HG03280 (cell line): ENCODE measurements around the gene WBP1L.
"Not testable (repeated sequence)": the region's sequence is repeated elsewhere in the genome, so short reads cannot be mapped to it uniquely, and the experiment has no call there.

Source experiments
- ATAC-seq: cut with Tn5 transposase; IDR thresholded peaks from one replicate; pipeline ENCODE4 v1.9.1; 2021; ENCODE audit warnings: mild to moderate bottlenecking, moderate library complexity; ENCODE audit not compliant: unreplicated experiment

Gene WBP1L

GRCh38 chr10:102721954-102722353 lies 21.8 kb upstream of the WBP1L start:
- no peak for ATAC-seq

- ATAC-seq = no peak
Measured at GRCh38 chr10:102723989-102724388, 19.8 kb upstream of the WBP1L start.

- no peak for ATAC-seq
Measured at GRCh38 chr10:102726274-102726673, 17.5 kb upstream of the WBP1L start.

DNA sequence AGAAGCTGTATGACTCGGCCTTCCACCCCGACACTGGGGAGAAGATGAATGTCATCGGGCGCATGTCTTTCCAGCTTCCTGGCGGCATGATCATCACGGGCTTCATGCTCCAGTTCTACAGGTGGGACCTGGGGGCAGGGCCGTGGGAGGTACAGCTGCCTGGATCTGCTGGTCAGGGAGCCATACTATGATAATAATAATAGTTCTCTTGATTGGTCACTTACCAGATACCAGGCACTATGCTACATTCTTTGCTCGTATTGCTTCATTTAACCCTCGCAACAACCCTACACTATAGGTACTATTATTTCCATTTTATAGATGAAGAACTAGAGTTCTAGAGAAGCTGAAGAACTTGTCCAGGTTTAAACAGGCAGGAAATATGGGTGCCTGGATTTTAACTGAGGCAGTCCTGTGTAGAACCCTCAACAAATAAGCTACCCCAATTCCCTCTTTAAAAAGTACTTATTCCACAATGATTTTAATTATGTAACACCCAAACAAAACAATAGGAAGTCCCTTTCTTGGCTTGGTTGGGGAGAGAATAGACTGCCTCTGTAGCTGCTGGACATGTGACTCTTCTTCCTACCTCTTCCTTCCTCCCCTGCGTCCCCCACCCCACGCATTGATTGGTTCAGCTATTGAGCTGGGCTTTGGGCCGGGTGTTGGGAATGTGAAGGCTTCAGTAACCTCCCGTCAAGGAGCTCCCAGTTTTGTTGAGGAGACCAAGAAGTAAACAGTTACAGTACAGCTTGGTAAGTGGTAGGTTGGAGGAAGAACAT lies 16.5 kb upstream of the WBP1L start:
- ATAC-seq = no peak

GRCh38 chr10:102729029-102730026 lies 14.4 kb upstream of the WBP1L start:
- ATAC-seq = no peak

DNA sequence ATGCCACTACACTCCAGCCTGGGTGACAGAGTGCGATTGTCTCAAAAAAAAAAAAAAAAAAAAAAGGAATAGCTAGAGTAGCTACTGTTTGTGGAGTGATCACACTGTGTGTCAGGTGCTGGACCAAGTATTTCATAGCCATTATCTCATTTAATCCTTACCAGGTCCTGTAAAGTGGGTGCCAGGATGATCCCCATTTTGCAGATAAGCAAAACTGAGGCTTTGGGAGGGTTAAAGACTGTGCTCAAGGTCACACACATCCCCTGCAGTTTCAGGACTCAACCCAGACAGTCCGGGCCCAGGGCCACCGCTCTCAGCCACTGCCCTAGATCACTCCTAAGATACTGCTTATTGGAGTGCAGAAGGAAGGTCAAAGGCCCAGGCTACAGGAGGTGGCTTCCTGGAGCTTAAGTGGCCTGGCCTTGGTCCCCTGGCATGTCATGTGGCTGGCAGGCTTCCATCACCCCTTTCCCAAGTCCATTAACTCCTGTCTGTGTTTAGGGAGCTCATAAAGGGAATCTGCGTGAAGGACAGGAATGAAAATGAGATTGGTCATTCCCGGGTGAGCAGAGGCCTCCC lies 12.4 kb upstream of the WBP1L start:
- ATAC-seq = no peak

GRCh38 chr10:102732661-102733060 lies 11.1 kb upstream of the WBP1L start:
- ATAC-seq = no peak

- no peak for ATAC-seq
Measured at GRCh38 chr10:102735065-102735562, 8.6 kb upstream of the WBP1L start.

- no peak for ATAC-seq
Measured at GRCh38 chr10:102738692-102739121, 5.0 kb upstream of the WBP1L start.

- ATAC-seq = no peak
Measured at GRCh38 chr10:102740229-102740628, 3.5 kb upstream of the WBP1L start.

- no peak for ATAC-seq
Measured at GRCh38 chr10:102741726-102742237, 2.0 kb upstream of the WBP1L start.

DNA sequence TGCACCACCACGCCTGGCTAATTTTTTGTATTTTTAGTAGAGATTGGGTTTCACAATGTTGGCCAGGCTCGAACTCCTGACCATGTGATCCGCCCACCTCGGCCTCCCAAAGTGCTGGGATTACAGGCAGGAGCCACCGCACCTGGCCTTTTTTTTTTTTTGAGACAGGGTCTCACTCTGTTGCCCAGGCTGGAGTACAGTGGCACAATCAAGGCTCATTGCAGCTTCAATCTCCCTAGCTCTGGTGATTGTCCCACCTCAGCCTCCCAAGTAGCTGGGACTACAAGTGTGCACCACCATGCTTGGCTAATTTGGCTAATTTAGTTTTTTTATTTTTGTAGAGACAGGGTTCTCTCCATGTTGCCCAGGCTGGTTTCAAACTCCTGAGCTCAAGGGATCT lies 1.4 kb upstream of the WBP1L start:
- ATAC-seq = not testable (repeated sequence)

DNA sequence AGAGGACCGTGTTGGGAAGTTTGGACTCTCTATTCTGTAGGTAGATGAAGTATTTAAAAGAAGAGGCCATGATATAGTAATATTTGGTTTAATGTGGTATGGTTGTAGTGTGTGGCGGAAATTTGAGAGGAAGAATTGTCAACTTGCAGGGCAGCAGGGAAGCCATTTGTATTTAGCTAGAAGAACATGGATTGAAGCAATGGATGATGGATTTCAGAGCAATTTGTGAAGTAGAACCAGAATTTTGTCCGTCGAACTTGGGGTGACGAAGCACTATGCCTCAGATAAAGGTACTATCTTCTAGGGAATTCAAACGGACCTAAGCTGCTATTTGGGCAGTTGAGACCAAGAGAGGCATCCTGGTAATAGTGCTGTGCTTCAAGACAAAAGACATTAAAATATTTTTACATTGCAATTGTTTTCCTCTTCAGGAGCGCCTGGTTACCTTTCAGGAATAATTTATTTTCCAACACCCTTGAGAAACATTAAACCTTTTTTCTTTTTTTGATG lies 615 bp upstream of the WBP1L start:
- no peak for ATAC-seq

- peak; percentile 3 for ATAC-seq
Measured at GRCh38 chr10:102744374-102745051, 765 bp downstream of the WBP1L start.

DNA sequence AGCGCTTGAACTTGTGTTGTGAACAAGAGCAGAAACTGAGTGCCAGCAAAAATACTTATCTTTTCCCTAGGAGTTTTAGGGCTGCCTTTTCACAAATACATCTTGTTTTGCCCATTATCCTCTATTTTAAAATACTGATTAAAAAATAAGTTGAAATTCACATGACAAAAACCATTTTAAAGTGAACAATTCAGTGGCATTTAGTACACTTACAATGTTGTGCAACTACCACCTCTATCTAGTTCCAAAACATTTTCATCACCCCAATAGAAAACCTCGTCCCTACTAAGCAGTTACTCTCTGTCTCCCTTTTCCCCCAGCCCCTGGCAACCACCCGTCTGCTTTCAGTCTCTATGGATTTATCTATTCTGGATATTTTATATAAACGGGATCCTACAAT lies 1.4 kb downstream of the WBP1L start:
- no peak for ATAC-seq

- ATAC-seq = no peak
Measured at GRCh38 chr10:102752266-102752930, 8.7 kb downstream of the WBP1L start.

- no peak for ATAC-seq
Measured at GRCh38 chr10:102752934-102753664, 9.4 kb downstream of the WBP1L start.

DNA sequence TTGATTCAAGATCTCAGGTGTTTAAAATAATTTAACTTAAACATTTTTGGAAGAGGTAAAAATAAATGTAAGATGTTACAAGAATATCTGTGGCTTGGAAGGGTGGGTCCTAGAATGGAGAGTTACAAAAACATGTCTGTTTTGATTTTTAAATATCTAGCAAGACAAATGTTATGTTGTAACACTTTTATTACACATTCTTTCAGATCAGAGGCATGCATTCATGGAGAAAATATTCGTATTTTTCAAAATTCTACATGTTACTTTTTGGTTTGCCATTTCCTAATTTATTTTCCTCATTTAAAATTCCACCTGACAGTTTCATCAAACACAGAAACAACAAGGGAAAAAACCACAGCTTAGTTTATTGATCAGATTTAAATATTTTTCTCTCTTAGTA lies 10.0 kb downstream of the WBP1L start:
- no peak for ATAC-seq

DNA sequence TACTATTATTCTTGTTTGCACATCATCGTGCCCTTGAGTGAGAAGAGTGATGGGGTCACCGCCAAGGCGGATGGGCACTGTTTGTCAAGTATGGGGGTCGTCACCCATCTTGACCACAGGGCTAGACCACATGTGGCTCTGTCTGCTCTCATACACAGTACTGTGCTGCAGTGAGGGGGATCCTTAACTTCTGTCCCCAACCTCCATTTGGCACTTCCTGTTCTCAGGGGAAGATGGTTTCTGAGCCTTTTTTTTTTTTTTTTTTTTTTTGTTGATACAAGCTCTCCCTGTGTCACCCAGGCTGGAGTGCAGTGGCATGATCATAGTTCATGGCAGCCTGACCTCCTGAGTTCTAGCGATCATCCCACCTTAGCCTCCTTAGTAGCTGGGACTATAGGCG lies 13.6 kb downstream of the WBP1L start:
- ATAC-seq = no peak
